Measurements from ENCODE around the gene SPAG5. TPM values are rescaled to one million over a fixed set of nuclear protein-coding genes. Genes with fewer than 3 reads are reported as not detected.

SPAG5 gene
- total RNA-seq (2014; rRNA removed; shearing (Covaris generic); ENCODE audit: low replicate concordance) = 73.0 and 355 TPM in 2 replicates

- DNase-seq (ENCODE audit: low read depth) = peak; percentile 94
- in situ Hi-C loops (cut with HindIII; ENCODE audit: low pct_unique_long_range_greater_than_20kb, low sequenced_read_pairs) = no loop called here
Observed at GRCh38 chr17:28598799-28599310, at the start of gene SPAG5. Gene SPAG5 (minus strand): TSS chr17:28599025. CDS start chr17:28598946, 79 bp downstream.

- in situ Hi-C loops (cut with HindIII; ENCODE audit: low pct_unique_long_range_greater_than_20kb, low sequenced_read_pairs) = no loop called here
- DNase-seq (ENCODE audit: low read depth) = no peak
Observed at GRCh38 chr17:28646039-28646754, 47.4 kb upstream of the SPAG5 start.

- in situ Hi-C loops (cut with HindIII; ENCODE audit: low pct_unique_long_range_greater_than_20kb, low sequenced_read_pairs) = no loop called here
- DNase-seq (ENCODE audit: low read depth) = no peak
Observed at GRCh38 chr17:28645576-28645939, 46.7 kb upstream of the SPAG5 start.

GRCh38 chr17:28644787-28645575 is 46.2 kb upstream of the SPAG5 start, which contains the start of gene BLTP2:
Gene BLTP2 (minus strand): TSS chr17:28645158. CDS start chr17:28645056, 102 bp downstream.
- DNase-seq (ENCODE audit: low read depth) = peak; percentile 92
- in situ Hi-C loops (cut with HindIII; ENCODE audit: low pct_unique_long_range_greater_than_20kb, low sequenced_read_pairs) = no loop called here

- peak; percentile 34 for DNase-seq (ENCODE audit: low read depth)
- in situ Hi-C loops (cut with HindIII; ENCODE audit: low pct_unique_long_range_greater_than_20kb, low sequenced_read_pairs) = no loop called here
Observed at GRCh38 chr17:28643983-28644786, 45.4 kb upstream of the SPAG5 start.

GRCh38 chr17:28641579-28641978 is 42.8 kb upstream of the SPAG5 start:
- in situ Hi-C loops (cut with HindIII; ENCODE audit: low pct_unique_long_range_greater_than_20kb, low sequenced_read_pairs) = no loop called here
- DNase-seq (ENCODE audit: low read depth) = peak; percentile 41

- no peak for DNase-seq (ENCODE audit: low read depth)
- in situ Hi-C loops (cut with HindIII; ENCODE audit: low pct_unique_long_range_greater_than_20kb, low sequenced_read_pairs) = no loop called here
Observed at GRCh38 chr17:28635506-28635905, 36.7 kb upstream of the SPAG5 start.

- DNase-seq (ENCODE audit: low read depth) = no peak
- in situ Hi-C loops (cut with HindIII; ENCODE audit: low pct_unique_long_range_greater_than_20kb, low sequenced_read_pairs) = no loop called here
Observed at GRCh38 chr17:28634206-28634865, 35.5 kb upstream of the SPAG5 start.

GRCh38 chr17:28626818-28627217 is 28.0 kb upstream of the SPAG5 start:
- no peak for DNase-seq (ENCODE audit: low read depth)
- in situ Hi-C loops (cut with HindIII; ENCODE audit: low pct_unique_long_range_greater_than_20kb, low sequenced_read_pairs) = no loop called here

GRCh38 chr17:28624148-28624547 is 25.3 kb upstream of the SPAG5 start:
- in situ Hi-C loops (cut with HindIII; ENCODE audit: low pct_unique_long_range_greater_than_20kb, low sequenced_read_pairs) = no loop called here
- DNase-seq (ENCODE audit: low read depth) = no peak

GRCh38 chr17:28623696-28624095 is 24.9 kb upstream of the SPAG5 start:
- no peak for DNase-seq (ENCODE audit: low read depth)
- in situ Hi-C loops (cut with HindIII; ENCODE audit: low pct_unique_long_range_greater_than_20kb, low sequenced_read_pairs) = no loop called here

GRCh38 chr17:28622186-28622585 is 23.4 kb upstream of the SPAG5 start:
- no peak for DNase-seq (ENCODE audit: low read depth)
- in situ Hi-C loops (cut with HindIII; ENCODE audit: low pct_unique_long_range_greater_than_20kb, low sequenced_read_pairs) = no loop called here

- no peak for DNase-seq (ENCODE audit: low read depth)
- in situ Hi-C loops (cut with HindIII; ENCODE audit: low pct_unique_long_range_greater_than_20kb, low sequenced_read_pairs) = no loop called here
Observed at GRCh38 chr17:28620010-28620409, 21.2 kb upstream of the SPAG5 start.

GRCh38 chr17:28618464-28618863 is 19.6 kb upstream of the SPAG5 start:
- in situ Hi-C loops (cut with HindIII; ENCODE audit: low pct_unique_long_range_greater_than_20kb, low sequenced_read_pairs) = no loop called here

GRCh38 chr17:28616281-28616680 is 17.5 kb upstream of the SPAG5 start:
- DNase-seq (ENCODE audit: low read depth) = no peak
- in situ Hi-C loops (cut with HindIII; ENCODE audit: low pct_unique_long_range_greater_than_20kb, low sequenced_read_pairs) = no loop called here

More at GRCh38 chr17:28618464-28618863, 19.6 kb upstream of the SPAG5 start:
- DNase-seq (ENCODE audit: low read depth) = no peak

GRCh38 chr17:28615260-28615940 is 16.6 kb upstream of the SPAG5 start:
- no peak for DNase-seq (ENCODE audit: low read depth)
- in situ Hi-C loops (cut with HindIII; ENCODE audit: low pct_unique_long_range_greater_than_20kb, low sequenced_read_pairs) = no loop called here

GRCh38 chr17:28613931-28614381 is 15.1 kb upstream of the SPAG5 start, which contains the start of gene RSKR:
Gene RSKR (minus strand): TSS chr17:28614185. CDS start chr17:28614161, 24 bp downstream.
- no peak for DNase-seq (ENCODE audit: low read depth)
- in situ Hi-C loops (cut with HindIII; ENCODE audit: low pct_unique_long_range_greater_than_20kb, low sequenced_read_pairs) = no loop called here
